Stromal cell of bone marrow (primary cell): ENCODE measurements around the gene STXBP4.

Source experiments
- DNase-seq: peaks from one replicate; pipeline ENCODE4 v3.0.0-alpha.2; 2012; ENCODE audit warnings: low read depth

Gene STXBP4

DNA sequence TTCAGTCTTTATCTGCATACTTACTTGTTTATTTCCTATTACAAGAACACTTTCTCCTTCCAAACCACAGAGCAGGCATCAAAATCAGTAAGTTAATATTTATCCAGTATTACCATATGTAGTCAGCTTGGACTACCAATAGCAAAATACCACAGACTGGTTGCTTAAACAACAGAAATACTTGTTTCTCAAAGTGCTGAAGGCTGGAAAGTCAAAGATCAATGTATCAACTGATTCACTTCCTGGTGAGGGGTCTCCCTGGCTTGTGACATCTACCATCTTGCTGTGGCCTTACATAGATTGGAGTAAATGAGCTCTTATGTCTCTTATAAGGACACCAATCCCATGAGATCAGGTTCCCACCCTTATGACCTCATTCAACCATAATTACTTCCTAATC, 2.6 kb downstream of the STXBP4 start:
- DNase-seq, result no peak

DNA sequence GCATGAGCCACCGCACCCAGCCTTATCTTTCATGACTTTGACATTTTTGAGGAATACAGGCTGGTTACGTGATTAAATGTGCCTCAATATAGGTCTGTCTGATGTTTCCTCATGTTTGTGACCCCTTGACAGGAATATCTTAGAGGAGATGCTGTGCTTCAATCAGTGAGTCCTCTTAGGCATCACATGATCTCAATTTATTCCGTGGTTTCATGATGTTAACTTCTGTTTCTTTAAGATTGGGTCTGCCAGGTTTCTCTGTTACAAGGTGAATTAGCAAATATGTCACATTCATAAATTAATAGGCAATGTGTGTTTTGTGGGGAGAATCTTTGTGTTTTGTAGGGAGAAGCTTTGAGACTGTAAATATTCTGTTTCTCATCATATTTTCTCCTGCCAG, 3.3 kb downstream of the STXBP4 start:
- DNase-seq, result no peak

DNA sequence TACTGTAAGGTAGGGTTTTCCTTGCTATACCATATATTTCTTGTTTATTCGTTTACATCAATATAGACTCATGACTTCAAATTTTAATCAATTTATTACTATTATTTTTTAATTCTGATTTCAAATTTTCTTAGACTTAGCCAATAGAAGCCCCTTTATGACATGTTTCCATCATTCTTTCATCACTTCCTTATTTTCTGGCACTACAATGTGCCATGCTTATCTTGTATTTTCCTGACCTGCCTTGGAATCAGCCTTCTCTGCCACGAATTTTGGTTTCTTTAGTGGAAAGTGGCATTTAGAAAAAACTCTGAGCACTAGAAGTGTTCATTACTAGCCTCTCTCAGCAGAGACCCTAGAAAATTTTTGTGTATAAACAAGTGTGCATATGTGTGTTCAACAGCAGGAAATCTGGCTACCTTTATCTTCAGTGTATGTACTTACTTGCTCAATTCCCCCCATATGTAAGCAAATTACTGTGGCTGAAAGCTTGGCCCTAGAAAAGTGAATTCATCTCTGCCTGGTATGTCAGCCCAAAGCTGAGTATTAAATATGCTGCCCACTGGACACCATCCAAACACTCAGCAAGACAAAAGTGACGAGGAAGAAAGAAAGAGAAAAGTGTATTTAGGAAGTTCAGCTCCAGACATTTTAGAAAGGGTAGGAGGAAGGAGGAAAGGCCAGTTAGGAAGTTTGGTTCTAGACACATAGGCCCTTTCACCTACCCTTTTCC, 4.0 kb downstream of the STXBP4 start:
- DNase-seq, result no peak

DNA sequence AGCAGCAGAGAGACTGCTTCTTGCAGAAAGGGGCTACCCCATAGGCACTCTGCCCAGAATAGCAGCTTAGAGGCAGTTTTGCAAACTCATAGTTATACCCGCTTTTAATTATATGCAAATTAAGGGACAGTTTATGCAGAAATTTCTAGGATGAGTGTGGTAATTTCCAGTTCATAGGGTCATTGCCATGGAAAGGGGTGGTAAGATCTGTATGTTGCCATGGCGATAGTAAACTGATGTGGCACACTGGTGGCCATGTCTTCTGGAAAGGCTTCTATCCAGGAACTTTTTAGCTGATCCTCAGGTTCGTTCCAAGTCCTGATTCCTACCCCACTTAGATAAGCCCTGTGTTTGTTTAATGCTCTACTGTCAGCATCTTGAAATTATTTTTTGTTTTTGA, 6.2 kb downstream of the STXBP4 start:
- DNase-seq, result no peak

DNA sequence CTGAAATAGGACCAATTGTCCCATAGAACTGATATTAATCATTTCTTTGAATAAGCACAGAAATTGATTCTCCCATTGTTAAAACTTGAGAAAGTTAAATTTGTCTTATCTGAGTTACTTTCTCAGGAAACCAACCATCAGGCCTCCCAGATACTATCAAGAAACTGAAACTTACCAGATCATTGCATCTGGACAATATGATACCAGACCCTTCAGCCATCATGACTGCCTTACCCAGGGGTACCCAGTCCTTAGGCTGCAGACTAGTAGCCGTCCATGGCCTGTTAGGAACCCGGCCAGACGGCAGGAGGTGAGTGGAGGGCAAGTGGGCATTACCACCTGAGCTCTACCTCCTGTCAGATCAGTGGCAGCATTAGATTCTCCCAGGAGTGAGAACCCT, 7.8 kb downstream of the STXBP4 start:
- DNase-seq, result no peak

DNA sequence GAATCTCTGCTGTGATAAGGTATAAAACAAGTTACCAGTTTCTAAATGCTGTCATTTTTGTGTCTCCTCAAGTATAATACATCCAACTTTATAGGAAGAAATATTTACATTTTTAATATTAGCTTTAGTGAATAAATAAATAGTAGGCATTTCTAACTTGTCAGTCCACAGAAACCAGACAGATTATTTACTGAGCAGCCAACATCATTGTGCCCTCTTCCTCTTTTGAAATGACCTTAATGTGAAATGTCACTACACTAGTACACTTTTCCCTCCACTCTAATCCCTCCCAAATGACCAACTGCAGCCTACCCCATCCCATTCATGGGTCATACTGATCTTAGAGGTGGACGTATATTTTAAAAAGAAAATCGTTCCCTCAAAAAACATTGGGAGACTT, 9.2 kb downstream of the STXBP4 start:
- no peak for DNase-seq

- DNase-seq, result no peak
These were observed 11.1 kb downstream of the STXBP4 start for GRCh38 chr17:54979657-54980056.

- DNase-seq, result no peak
These were observed 11.8 kb downstream of the STXBP4 start for GRCh38 chr17:54980375-54980774.

GRCh38 chr17:54982399-54982798, 13.8 kb downstream of the STXBP4 start:
- DNase-seq, result peak; percentile 31

DNA sequence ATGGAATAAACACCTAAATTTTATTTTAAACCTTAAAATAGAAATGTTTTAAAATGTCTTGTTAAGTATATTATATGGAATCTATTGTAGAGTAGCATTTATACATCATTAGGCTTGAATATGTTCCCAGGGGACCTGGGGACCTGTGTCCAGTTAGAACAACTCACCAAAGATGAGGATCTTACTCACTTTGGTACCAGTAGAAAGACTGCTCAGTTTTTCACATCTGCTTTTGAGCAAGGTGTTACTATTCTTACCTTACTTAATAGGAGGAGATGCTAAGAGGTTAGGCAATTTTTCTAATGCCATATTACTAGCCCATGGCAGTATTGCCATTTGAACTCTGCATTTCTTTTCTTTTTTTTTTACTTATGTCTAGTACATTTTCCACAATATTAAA, 14.7 kb downstream of the STXBP4 start:
- DNase-seq, result no peak

DNA sequence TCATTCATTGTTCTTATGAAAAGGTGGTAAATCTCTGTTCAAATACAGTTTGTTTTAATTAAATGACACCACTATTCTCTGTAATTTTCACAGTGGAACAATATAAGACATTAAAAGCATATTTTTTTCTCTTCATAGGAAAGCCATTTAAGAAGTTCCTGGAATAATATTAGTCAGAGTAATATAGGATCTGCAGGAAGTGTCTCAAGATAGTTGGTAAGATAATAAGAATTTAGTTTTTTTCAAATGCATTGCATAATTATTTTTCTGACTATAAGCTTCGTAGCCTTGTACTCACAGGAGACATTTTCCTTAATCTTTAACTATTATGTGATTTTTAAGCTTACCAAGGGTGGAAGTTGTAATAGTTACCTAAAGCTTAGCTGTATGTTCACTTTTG, 16.9 kb downstream of the STXBP4 start:
- no peak for DNase-seq

DNA sequence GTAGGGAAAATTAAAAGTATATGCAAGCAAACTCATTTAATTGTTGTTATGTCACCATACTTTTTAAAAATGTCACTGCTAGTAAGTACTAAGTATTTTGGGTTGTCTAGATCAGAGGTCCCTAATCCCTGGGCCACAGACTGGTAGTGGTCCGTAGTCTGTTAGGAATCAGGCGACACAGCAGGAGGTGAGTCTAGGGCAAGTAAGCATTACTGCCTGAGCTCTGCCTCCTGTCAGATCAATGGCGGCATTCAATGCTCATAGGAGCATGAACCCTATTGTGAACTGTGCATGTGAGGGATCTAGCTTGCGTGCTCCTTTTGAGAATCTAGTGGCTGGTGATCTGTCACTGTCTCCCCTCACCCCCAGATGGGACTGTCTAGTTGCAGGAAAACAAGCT, 21.6 kb downstream of the STXBP4 start:
- no peak for DNase-seq

GRCh38 chr17:54991567-54991966, 23.0 kb downstream of the STXBP4 start:
- DNase-seq, result no peak

DNA sequence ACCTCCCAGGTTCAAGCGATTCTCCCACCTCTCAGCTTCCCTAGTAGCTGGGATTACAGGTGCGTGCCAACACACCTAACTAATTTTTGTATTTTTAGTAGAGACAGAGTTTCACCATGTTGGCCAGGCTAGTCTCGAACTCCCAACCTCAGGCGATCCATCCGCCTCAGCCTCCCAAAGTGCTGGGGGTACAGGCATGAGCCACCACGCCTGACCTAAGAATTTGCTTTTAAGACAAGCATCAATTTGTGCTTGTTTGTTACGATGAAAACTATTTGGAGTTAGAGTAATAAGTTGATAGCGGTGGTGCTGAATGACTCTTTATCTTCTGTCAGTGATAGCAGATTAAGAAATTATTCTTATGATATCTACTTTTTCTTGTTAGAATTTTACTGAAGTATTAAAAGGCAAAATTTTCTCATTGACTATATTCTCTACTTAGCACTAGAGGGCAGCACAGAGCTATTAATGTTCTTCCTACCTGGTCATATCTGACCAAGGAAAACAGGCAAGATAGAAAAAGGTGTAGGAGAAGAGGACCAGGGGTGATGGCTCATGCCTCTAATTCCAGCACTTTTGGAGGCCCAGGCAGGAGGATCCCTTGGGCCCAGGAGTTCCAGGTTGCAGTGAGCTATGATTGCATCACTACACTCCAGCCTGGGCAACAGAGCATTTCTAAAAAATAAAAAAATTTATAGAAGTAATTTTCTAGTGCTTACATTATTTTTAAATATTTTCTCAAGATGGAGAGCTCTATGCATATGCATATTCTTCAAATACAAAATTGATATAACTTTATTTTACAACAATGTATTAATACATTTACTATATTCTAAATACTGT, 24.5 kb downstream of the STXBP4 start:
- peak; percentile 18 for DNase-seq

- no peak for DNase-seq
These were observed 27.9 kb downstream of the STXBP4 start for GRCh38 chr17:54996441-54996840.

GRCh38 chr17:55002458-55002857, 33.9 kb downstream of the STXBP4 start:
- no peak for DNase-seq

DNA sequence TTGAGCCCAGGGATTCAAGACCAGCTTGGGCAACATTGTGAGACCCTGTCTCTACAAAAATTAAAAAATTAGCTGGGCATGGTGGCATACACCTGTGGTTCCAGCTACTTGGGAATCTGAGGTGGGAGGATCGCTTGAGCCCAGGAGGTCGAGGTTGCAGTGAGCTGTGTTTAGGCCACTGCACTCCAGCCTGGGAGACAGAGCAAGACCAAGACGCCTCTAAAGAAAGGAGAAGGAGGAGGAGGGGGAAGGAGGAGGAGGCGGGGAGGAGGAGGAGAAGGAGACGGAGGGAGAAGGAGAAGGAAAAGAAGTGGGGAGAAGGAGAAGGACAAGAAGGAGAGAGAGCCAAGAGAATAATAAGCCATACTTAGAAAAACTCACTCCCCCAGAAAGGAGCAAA, 35.9 kb downstream of the STXBP4 start:
- no peak for DNase-seq

DNA sequence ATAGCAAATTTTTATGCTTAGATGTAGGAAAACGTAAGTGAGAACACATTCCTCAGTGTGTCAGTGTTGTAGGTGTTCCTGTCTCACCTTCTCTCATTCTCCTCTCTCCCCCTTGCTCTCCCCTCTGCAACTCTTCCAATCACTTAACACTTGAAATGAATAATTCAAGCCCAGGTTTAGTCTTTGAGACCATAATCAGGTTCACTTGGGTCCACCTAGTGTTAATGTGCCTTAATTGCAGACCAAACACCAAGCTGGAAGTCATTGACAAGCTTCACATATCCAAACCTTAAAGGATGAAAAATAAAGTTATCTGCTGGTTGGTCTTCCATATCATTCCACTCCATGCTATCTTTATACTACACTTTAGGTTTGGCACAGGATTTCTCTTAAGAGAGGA, 37.0 kb downstream of the STXBP4 start:
- DNase-seq, result no peak

DNA sequence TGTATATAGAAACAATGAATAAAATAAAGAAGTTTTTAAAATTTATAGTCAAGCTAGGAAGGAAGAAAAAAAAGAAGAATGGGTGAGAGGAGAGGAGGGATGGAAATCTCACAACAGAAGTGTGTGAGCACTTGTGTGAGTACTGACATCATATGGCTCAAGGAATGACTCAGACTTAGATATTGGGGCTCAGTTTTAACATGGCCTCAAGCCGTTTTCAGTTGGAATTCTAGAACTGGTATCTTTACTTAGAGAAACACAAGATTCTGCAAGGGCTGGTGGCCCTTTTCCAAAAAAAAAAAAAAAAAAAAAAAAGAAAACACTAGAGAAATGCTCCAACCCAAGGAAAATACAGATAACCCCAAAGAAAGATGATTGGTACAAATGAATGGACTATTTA, 55.1 kb downstream of the STXBP4 start:
- DNase-seq, result no peak

GRCh38 chr17:55037828-55038227, 69.3 kb downstream of the STXBP4 start:
- no peak for DNase-seq

DNA sequence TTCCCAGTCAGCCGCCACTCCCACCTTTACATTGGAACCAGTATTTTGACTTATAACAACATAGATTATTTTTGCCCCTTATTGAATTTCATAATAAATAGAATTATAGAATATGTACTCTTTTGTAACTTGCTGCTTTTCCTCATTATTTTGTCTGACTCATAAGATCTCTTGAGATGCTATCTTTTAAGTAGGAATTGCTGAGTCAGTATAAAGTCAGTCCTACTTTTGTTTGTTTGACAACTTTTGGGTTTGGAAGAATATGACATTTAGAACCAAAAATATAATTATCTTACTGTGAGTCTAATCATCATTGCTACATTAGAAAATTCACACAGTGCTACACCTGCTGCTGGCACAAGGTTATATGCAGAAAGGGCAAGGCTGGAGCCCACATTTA, 69.7 kb downstream of the STXBP4 start:
- DNase-seq, result peak; percentile 4

DNA sequence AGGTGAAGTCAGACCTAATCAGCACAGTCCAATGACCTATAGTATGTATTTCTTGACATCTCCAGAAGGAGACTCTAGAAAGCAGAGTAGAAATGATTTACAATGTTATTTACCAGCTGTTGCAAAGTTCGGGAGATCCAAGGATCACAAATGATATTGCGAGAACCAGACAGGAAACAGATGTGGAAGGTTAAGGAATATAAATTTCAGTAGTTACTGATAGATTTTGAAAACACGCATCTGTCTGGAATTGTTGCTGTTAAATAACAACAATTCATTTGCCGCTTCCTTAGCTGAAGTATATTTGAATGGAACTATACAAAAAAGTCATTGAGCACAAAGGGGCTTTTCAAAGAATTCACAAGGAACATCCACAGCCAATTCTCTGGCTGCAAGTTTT, 72.0 kb downstream of the STXBP4 start:
- DNase-seq, result no peak

DNA sequence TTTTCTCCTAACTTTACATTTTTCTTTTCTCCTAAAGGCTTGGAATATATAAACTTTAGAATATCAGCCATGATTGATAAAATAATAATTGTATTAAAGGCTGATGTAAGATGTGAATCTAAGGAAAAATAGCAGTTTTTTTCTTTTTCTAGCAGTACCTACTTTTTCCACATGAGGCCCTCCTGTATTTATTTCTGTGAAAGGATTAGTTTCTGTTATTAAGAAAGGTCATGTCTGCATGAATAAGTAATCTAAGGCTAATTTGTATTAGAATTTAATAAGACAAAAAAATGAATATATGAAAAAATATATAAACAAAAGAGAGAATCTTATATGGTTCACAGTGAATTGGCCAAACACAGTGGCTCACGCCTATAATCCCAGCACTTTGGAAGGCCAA, 85.3 kb downstream of the STXBP4 start:
- DNase-seq, result no peak

DNA sequence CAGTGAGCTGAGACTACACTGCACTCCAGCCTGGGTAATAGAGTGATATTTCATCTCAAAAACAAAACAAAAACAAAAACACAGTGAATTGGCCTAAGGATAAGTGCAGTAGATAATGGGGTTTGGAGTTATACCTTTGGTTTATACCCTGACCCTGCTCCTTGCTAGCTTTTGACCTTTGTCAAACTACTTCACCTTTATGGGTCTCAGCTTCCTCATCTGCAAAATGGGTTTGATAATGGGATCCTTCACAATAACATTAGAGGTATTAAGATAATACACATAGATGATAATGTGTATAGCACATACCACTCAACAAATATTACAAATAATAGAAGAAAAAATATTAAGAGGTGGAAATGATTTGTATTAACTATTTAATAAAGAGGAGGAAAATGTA, 85.9 kb downstream of the STXBP4 start:
- DNase-seq, result no peak
